ENCODE results near the gene MNAT1. TPM values are rescaled to one million over a fixed set of nuclear protein-coding genes. Genes with fewer than 3 reads are reported as not detected.

The MNAT1 gene
- total RNA-seq, 3 donors from 2014 or later (not counting 1 experiment from before 2014, with no cell fraction given): 33.8 to 45.4 (median 34.0) TPM

GRCh38 chr14:60956632-60957031 lies 222.1 kb downstream of the MNAT1 start:
- ATAC-seq (no peak), DNase-seq (no peak)
- no peak overlapping the region for H3K27ac ChIP-seq (ENCODE audit: low read length)
- no peak overlapping the region for H3K4me3 Mint-ChIP-seq
- H3K4me1 ChIP-seq (ENCODE audit: control insufficient read depth, insufficient read depth, low read length): no peaks in the 10 kb centered on the region
- peaks cover 17% of the 10 kb centered on the region in 2 donors for H3K9me3 Mint-ChIP-seq
- H3K4me1 Mint-ChIP-seq: no peaks in the 10 kb centered on the region
- no peak overlapping the region for H3K27ac Mint-ChIP-seq
- no peak for TF ChIP-seq CTCF (IDR thresholded peaks at IDR 0.05)
- H3K27me3 Mint-ChIP-seq (ENCODE audit: low read depth in 2 of 2): no peaks in the 10 kb centered on the region
- no peaks in the 10 kb centered on the region for H3K27me3 ChIP-seq (ENCODE audit: control insufficient read depth, insufficient read depth, low read length)
- no peaks in the 10 kb centered on the region for H3K36me3 ChIP-seq (ENCODE audit: control insufficient read depth, insufficient read depth, low read length)
- intact Hi-C loops (cut with micrococcal nuclease): no loop called here
- no peak overlapping the region for H3K4me3 ChIP-seq (ENCODE audit: low read length)
- H3K36me3 Mint-ChIP-seq: peaks cover 33% of the 10 kb centered on the region
- no CpG with 5 or more reads among the region's 1 CpG for WGBS (ENCODE audit: insufficient coverage)
- peaks cover 12% of the 10 kb centered on the region for H3K9me3 ChIP-seq (ENCODE audit: control insufficient read depth, insufficient read depth, low read length)

- Mint-ChIP-seq H3K27me3 (ENCODE audit: low read depth in 2 of 2) (no peaks in the 10 kb centered on the region), H3K27ac (no peak overlapping the region), H3K9me3 (peaks cover 17% of the 10 kb centered on the region in 2 donors), H3K36me3 (peaks cover 33% of the 10 kb centered on the region), H3K4me1 (no peaks in the 10 kb centered on the region), H3K4me3 (no peak overlapping the region)
- Histone ChIP-seq H3K4me3 (ENCODE audit: low read length) (no peak overlapping the region), H3K36me3 (ENCODE audit: control insufficient read depth, insufficient read depth, low read length) (no peaks in the 10 kb centered on the region), H3K9me3 (ENCODE audit: control insufficient read depth, insufficient read depth, low read length) (peaks cover 12% of the 10 kb centered on the region), H3K27ac (ENCODE audit: low read length) (no peak overlapping the region), H3K4me1 (ENCODE audit: control insufficient read depth, insufficient read depth, low read length) (no peaks in the 10 kb centered on the region), H3K27me3 (ENCODE audit: control insufficient read depth, insufficient read depth, low read length) (no peaks in the 10 kb centered on the region)
- no peak for ATAC-seq
- no peak for TF ChIP-seq CTCF (IDR thresholded peaks at IDR 0.05)
- intact Hi-C loops (cut with micrococcal nuclease): no loop called here
- DNase-seq: no peak
Observed at GRCh38 chr14:60958146-60958545, 223.6 kb downstream of the MNAT1 start.

- Mint-ChIP-seq H3K9me3 (peaks cover 0 to 9% of the 10 kb centered on the region in 2 donors), H3K27me3 (ENCODE audit: low read depth in 2 of 2) (no peaks in the 10 kb centered on the region), H3K27ac (no peak overlapping the region), H3K4me3 (no peak overlapping the region), H3K4me1 (no peaks in the 10 kb centered on the region), H3K36me3 (peaks cover 14% of the 10 kb centered on the region)
- ATAC-seq (no peak), DNase-seq (no peak)
- H3K9me3 ChIP-seq (ENCODE audit: control insufficient read depth, insufficient read depth, low read length): peaks cover 7% of the 10 kb centered on the region
- no peaks in the 10 kb centered on the region for H3K36me3 ChIP-seq (ENCODE audit: control insufficient read depth, insufficient read depth, low read length)
- H3K4me3 ChIP-seq (ENCODE audit: low read length): no peak overlapping the region
- WGBS (ENCODE audit: insufficient coverage): 69% methylated on average over 1 of the region's 2 CpGs
- H3K27me3 ChIP-seq (ENCODE audit: control insufficient read depth, insufficient read depth, low read length): no peaks in the 10 kb centered on the region
- H3K4me1 ChIP-seq (ENCODE audit: control insufficient read depth, insufficient read depth, low read length): no peaks in the 10 kb centered on the region
- no peak overlapping the region for H3K27ac ChIP-seq (ENCODE audit: low read length)
- no peak for TF ChIP-seq CTCF (IDR thresholded peaks at IDR 0.05)
- intact Hi-C loops (cut with micrococcal nuclease): no loop called here
Observed at GRCh38 chr14:60963761-60964160, 229.2 kb downstream of the MNAT1 start.

- H3K36me3 ChIP-seq (ENCODE audit: control insufficient read depth, insufficient read depth, low read length): no peaks in the 10 kb centered on the region
- no peaks in the 10 kb centered on the region for H3K9me3 ChIP-seq (ENCODE audit: control insufficient read depth, insufficient read depth, low read length)
- Mint-ChIP-seq H3K4me1 (no peaks in the 10 kb centered on the region), H3K36me3 (peaks cover 6% of the 10 kb centered on the region), H3K27ac (no peak overlapping the region), H3K4me3 (no peak overlapping the region), H3K27me3 (ENCODE audit: low read depth in 2 of 2) (no peaks in the 10 kb centered on the region), H3K9me3 (peaks cover 0 to 5% of the 10 kb centered on the region in 2 donors)
- DNase-seq (no peak), ATAC-seq (no peak)
- intact Hi-C loops (cut with micrococcal nuclease): no loop called here
- H3K27ac ChIP-seq (ENCODE audit: low read length): no peak overlapping the region
- no peak for TF ChIP-seq CTCF (IDR thresholded peaks at IDR 0.05)
- WGBS (ENCODE audit: insufficient coverage): no CpG with 5 or more reads among the region's 2 CpGs
- H3K4me1 ChIP-seq (ENCODE audit: control insufficient read depth, insufficient read depth, low read length): no peaks in the 10 kb centered on the region
- no peaks in the 10 kb centered on the region for H3K27me3 ChIP-seq (ENCODE audit: control insufficient read depth, insufficient read depth, low read length)
- H3K4me3 ChIP-seq (ENCODE audit: low read length): no peak overlapping the region
Observed at GRCh38 chr14:60964904-60965303, 230.3 kb downstream of the MNAT1 start.

Measured in natural killer cell (primary cell).